Thyroid gland (tissue), 4 donors: ENCODE measurements around the gene PSD4. TPM values are rescaled to one million over a fixed set of nuclear protein-coding genes. Genes with fewer than 3 reads are reported as not detected.

Experiments
- DNase-seq, 2 donors: peaks; one replicate each; pipeline ENCODE4 v3.0.0-alpha.2; 2019
- H3K27ac ChIP-seq, 3 donors: fragments of 200-600 bp; sonication (generic); 1 replicate in 2 of 3; 2 replicates in 1 of 3; pipeline ENCODE4 v1.5.1; 2016 to 2019; ENCODE audit warnings: mild to moderate bottlenecking in 1 of 3, moderate library complexity in 1 of 3
- H3K27me3 ChIP-seq: fragments of 200-600 bp; sonication (generic); one replicate; pipeline ENCODE4 v1.5.1; 2019
- H3K36me3 ChIP-seq, 2 donors: fragments of 200-600 bp; sonication (generic); one replicate each; pipeline ENCODE4 v1.5.1; 2016 to 2019
- H3K4me1 ChIP-seq, 2 donors: fragments of 200-600 bp; sonication (generic); one replicate each; pipeline ENCODE4 v1.5.1; 2017 to 2019
- H3K4me3 ChIP-seq, 3 donors: fragments of 200-600 bp; sonication (generic); replicated peaks in 1 of 3; 1 replicate in 2 of 3; 2 replicates in 1 of 3; pipeline ENCODE4 v1.5.1; 2016; ENCODE audit warnings: mild to moderate bottlenecking in 1 of 3
- H3K9me3 ChIP-seq: fragments of 200-600 bp; sonication (generic); one replicate; pipeline ENCODE4 v1.5.1; 2017
- POLR2A ChIP-seq, 2 donors: fragments of 450-650 bp; IDR thresholded peaks; one replicate each; pipeline ENCODE4 v1.6.1; 2017; ENCODE audit warnings: antibody characterized with exemption in 2 of 2, mild to moderate bottlenecking in 2 of 2, moderate library complexity in 1 of 2
- WGBS, 2 donors: methylation state at CpG; one replicate each; pipeline ENCODE4 v1.1.5; 2017; 5-methylcytosine and 5-hydroxymethylcytosine counted together
- intact Hi-C: fragments of 100-400 bp; cut with DNase I; formaldehyde crosslinking; loops from one replicate; pipeline ENCODE4 v1.15.1; 2023
- total RNA-seq, 4 donors: library from RNA; depleted of rRNA; stranded (reverse); fragments of >200 nt; gene quantifications; one replicate each; pipeline ENCODE4 v1.2.3, GENCODE V29; 2016
- TF ChIP-seq, protein P1 (sequence below), 6 experiments: fragments of 200-600 bp in 3 of 6; fragments of 450-650 bp in 3 of 6; sonication (generic) in 3 of 6; IDR thresholded peaks; one replicate each; pipeline ENCODE4 v1.5.1; 2016 to 2019; ENCODE audit warnings: antibody characterized with exemption in 6 of 6, mild to moderate bottlenecking in 2 of 6, inconsistent platforms in 1 of 6, moderate library complexity in 1 of 6

Gene PSD4
- total RNA-seq, 4 donors from 2014 or later, result 63.7 to 136 (median 111) TPM

DNA sequence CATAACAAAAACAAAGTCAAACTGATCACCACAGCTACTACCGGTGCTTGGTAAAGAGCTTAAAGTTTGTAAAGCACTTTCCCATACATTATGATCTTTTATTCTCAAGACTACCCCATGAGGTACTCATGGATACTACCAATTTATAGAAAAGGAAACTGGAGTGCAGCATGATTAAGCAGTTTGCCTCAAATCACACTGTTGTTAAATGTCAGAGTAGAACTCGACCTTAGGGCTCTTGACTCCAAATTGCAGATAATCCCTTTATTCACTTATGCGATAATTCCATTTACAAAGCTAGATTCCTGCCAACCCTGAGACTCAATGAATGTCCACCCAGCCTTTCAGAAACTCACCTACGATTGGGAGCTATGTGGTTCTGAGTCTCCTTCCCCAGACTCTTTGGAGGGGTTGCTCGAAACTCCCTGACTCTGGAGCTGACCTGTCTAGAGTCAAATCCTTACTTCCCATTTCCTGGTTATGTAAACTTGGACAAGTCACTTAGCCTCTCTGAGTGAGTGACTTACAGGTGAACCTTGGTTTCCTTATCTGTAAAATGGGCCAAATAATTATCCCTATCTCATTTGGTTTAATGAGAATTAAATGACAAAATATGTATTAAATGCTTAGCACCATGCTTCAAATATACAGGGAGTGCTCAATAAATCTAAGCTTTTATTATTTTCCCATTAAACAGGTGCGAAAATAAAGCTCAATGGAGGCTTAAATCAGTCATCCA lies 47.4 kb downstream of the PSD4 start:
- no peak for DNase-seq
- WGBS, 2 donors, result 80 to 81% methylated on average over 6 of the region's 6 CpGs
- Histone ChIP-seq H3K27ac (peak overlapping the region; percentile 41 to 92 (median 66)), H3K27me3 (no peaks in the 10 kb centered on the region), H3K4me1 (peaks cover 86 to 89% of the 10 kb centered on the region in 2 donors), H3K4me3 (no peak overlapping the region), H3K36me3 (peaks cover 28 to 32% of the 10 kb centered on the region in 2 donors), H3K9me3 (no peaks in the 10 kb centered on the region)
- intact Hi-C loops, result no loop called here
- TF ChIP-seq, protein P1, sequence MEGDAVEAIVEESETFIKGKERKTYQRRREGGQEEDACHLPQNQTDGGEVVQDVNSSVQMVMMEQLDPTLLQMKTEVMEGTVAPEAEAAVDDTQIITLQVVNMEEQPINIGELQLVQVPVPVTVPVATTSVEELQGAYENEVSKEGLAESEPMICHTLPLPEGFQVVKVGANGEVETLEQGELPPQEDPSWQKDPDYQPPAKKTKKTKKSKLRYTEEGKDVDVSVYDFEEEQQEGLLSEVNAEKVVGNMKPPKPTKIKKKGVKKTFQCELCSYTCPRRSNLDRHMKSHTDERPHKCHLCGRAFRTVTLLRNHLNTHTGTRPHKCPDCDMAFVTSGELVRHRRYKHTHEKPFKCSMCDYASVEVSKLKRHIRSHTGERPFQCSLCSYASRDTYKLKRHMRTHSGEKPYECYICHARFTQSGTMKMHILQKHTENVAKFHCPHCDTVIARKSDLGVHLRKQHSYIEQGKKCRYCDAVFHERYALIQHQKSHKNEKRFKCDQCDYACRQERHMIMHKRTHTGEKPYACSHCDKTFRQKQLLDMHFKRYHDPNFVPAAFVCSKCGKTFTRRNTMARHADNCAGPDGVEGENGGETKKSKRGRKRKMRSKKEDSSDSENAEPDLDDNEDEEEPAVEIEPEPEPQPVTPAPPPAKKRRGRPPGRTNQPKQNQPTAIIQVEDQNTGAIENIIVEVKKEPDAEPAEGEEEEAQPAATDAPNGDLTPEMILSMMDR (IDR thresholded peaks at IDR 0.05), result no peak
- TF ChIP-seq POLR2A (IDR thresholded peaks at IDR 0.05), result no peak

- DNase-seq, result no peak
- Histone ChIP-seq H3K4me1 (peaks cover 83 to 86% of the 10 kb centered on the region in 2 donors), H3K27ac (peak overlapping the region; percentile 41 to 92 (median 66)), H3K36me3 (peaks cover 33% of the 10 kb centered on the region in 2 donors), H3K27me3 (no peaks in the 10 kb centered on the region), H3K4me3 (no peak overlapping the region), H3K9me3 (no peaks in the 10 kb centered on the region)
- intact Hi-C loops, result no loop called here
- no peak for TF ChIP-seq POLR2A (IDR thresholded peaks at IDR 0.05)
- TF ChIP-seq, protein P1 (IDR thresholded peaks at IDR 0.05), result no peak
- WGBS, 2 donors, result 77 to 79% methylated on average over 6 of the region's 6 CpGs
These were observed 48.1 kb downstream of the PSD4 start for GRCh38 chr2:113221846-113222245.

DNA sequence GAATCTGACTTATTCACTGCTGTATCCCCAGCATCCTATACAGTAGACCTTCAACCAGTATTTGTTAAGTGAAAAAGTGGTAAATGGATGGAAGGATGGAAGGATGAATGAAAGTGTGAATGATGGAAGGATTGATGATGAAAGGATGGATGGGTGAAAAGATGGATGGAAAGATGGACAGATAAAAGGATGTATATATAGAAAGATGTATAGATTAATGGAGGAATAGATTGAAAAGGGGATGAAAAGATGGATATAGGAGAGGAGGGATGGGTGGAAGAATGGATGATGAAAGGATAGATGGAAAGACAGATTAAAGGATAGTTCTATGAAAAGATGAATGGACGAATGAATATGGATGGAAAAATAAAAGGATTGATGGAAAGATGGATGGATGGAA lies 50.0 kb downstream of the PSD4 start:
- H3K4me3 ChIP-seq, result no peak overlapping the region
- H3K9me3 ChIP-seq, result no peaks in the 10 kb centered on the region
- DNase-seq, result no peak
- intact Hi-C loops, result no loop called here
- H3K27ac ChIP-seq, result peak overlapping the region in 2 of 3 donors; percentile 48 to 92
- H3K4me1 ChIP-seq, result peaks cover 73 to 75% of the 10 kb centered on the region in 2 donors
- TF ChIP-seq, protein P1 (IDR thresholded peaks at IDR 0.05), result no peak
- no peak for TF ChIP-seq POLR2A (IDR thresholded peaks at IDR 0.05)
- 87 to 88% methylated on average over 1 of the region's 1 CpG for WGBS, 2 donors
- H3K36me3 ChIP-seq, result peaks cover 34 to 41% of the 10 kb centered on the region in 2 donors
- H3K27me3 ChIP-seq, result no peaks in the 10 kb centered on the region

DNA sequence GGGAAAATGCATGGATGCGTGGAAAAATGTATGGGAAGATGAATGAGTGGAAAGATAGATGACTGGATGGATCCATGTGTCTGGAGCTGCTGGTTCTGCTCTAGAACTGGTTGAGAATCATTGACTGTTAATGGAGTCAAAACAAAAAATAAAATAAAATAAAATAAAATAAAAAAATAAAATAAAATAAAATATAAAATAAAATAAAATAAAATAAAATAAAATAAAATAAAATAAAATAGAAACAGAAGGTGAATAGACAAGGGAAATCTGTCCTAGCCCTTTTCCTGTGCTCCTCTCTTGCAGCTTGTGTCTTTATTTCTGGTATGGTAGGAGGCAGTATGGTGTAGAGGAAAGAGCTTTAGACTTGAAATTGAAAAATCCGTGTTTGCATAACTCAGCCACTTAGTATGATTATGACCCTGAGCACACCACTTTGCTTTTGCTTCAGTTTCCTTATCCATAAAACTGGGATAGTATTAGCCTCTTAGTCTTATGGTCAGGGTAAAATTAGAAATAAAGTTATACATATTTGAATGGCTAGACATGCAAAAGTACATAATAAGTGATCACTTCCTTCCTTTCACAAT lies 51.0 kb downstream of the PSD4 start:
- Histone ChIP-seq H3K36me3 (peaks cover 39 to 42% of the 10 kb centered on the region in 2 donors), H3K27ac (peak overlapping the region; percentile 62 to 92 (median 71)), H3K9me3 (no peaks in the 10 kb centered on the region), H3K27me3 (no peaks in the 10 kb centered on the region), H3K4me3 (no peak overlapping the region), H3K4me1 (peaks cover 65 to 72% of the 10 kb centered on the region in 2 donors)
- 64 to 65% methylated on average over 2 of the region's 2 CpGs for WGBS, 2 donors
- DNase-seq, result no peak
- intact Hi-C loops, result no loop called here
- TF ChIP-seq POLR2A (IDR thresholded peaks at IDR 0.05), result no peak
- TF ChIP-seq, protein P1 (IDR thresholded peaks at IDR 0.05), result no peak
